K562 (cell line): Measurements from ENCODE around the gene LRRC37A3. TPM values are rescaled to one million over a fixed set of nuclear protein-coding genes. Genes with fewer than 3 reads are reported as not detected.
"Not testable (repeated sequence)": the region's sequence is repeated elsewhere in the genome, so short reads cannot be mapped to it uniquely, and the experiment has no call there.

Experiments
- ATAC-seq: fragments of 200-7000 bp; cut with Tn5 transposase; 3 replicates; pipeline ENCODE4 v1.9.1; 2020; ENCODE audit warnings: moderate library complexity
- BruUV-seq: library from RNA; stranded (reverse); fragments of 400-500 nt; replicated peaks from 2 replicates; lab custom pipeline; 2021; lab: Mats Ljungman, UMichigan
- CTCF ChIA-PET: fragments of 300-600 bp; formaldehyde crosslinking; extraction: SDS; loops from one replicate; lab custom pipeline; 2021; ENCODE audit warnings: low intra/inter-chr PET ratio; lab: Yijun Ruan, JAX
- POLR2A ChIA-PET: fragments of 300-600, 350-650 bp; sonication (Branson Sonifier 250); formaldehyde crosslinking; extraction: SDS; loops from one replicate; lab custom pipeline; 2021; ENCODE audit warnings: antibody characterized with exemption, inconsistent platforms; lab: Yijun Ruan, JAX
- DNase-seq, 4 experiments: peaks; one replicate each; pipeline versions ENCODE4 v3.0.0 to v3.0.0-alpha.2; 2011 to 2018; ENCODE audit warnings: low spot score in 3 of 4, mixed read lengths in 3 of 4; ENCODE audit errors: extremely low read depth in 1 of 4
- FAIRE-seq: peaks from 2 replicates; lab custom pipeline; 2011; peaks lifted over from hg19 to GRCh38; lab: Jason Lieb, UNC
- H2AFZ ChIP-seq: 2 replicates; pipeline ENCODE4 v1.6.0; 2011; ENCODE audit warnings: low read depth, low read length, control low read depth, inconsistent platforms
- H3K27ac ChIP-seq: fragments of 200-600 bp; 3 replicates; pipeline ENCODE4 v1.8.0; 2011; ENCODE audit warnings: low read depth, mild to moderate bottlenecking, control low read depth, inconsistent platforms, low read length, moderate library complexity, mixed read lengths; ENCODE audit errors: extremely low read depth
- H3K27me3 ChIP-seq, 2 experiments: fragments of 300-600 bp in 1 of 2; 2 replicates in 1 of 2; 3 replicates in 1 of 2; pipeline versions ENCODE4 v1.6.0 to v1.8.0; 2011; ENCODE audit warnings: inconsistent platforms in 2 of 2, low read length in 2 of 2, mild to moderate bottlenecking in 1 of 2, mixed read lengths in 1 of 2, moderate library complexity in 1 of 2; ENCODE audit not compliant: control insufficient read depth in 2 of 2, insufficient read depth in 2 of 2
- H3K36me3 ChIP-seq: fragments of 300-600 bp; 3 replicates; pipeline ENCODE4 v1.8.0; 2011; ENCODE audit warnings: mild to moderate bottlenecking, low read length, inconsistent platforms; ENCODE audit not compliant: control insufficient read depth, insufficient read depth
- H3K4me1 ChIP-seq, 2 experiments: fragments of 200-600 bp in 1 of 2; replicated peaks in 1 of 2; 2 replicates in 1 of 2; 3 replicates in 1 of 2; pipeline versions ENCODE4 v1.5.1 to v1.8.0; 2011; ENCODE audit warnings: inconsistent platforms in 2 of 2, low read length in 2 of 2, mild to moderate bottlenecking in 1 of 2, mixed read lengths in 1 of 2, moderate library complexity in 1 of 2; ENCODE audit not compliant: control insufficient read depth in 2 of 2, insufficient read depth in 2 of 2
- H3K4me2 ChIP-seq: 2 replicates; pipeline ENCODE4 v1.6.1; 2011; ENCODE audit warnings: low read length, control low read depth, inconsistent platforms, mixed read lengths; ENCODE audit not compliant: insufficient read depth
- H3K4me3 ChIP-seq: fragments of 200-600 bp; sonication (generic), shearing (Covaris generic); 2 replicates; pipeline ENCODE4 v1.5.1; 2016; ENCODE audit warnings: control low read depth, inconsistent platforms
- H3K79me2 ChIP-seq: fragments of 200-600 bp; 3 replicates; pipeline ENCODE4 v1.8.0; 2011; ENCODE audit warnings: low read length, inconsistent platforms; ENCODE audit not compliant: control insufficient read depth, insufficient read depth
- H3K9ac ChIP-seq, 2 experiments: 2 replicates each; pipeline versions ENCODE4 v1.6.0 to v1.6.1; 2011; ENCODE audit warnings: low read depth in 2 of 2, low read length in 2 of 2, control low read depth in 1 of 2, inconsistent platforms in 1 of 2, mild to moderate bottlenecking in 1 of 2, mixed read lengths in 1 of 2; ENCODE audit not compliant: insufficient read depth in 1 of 2
- H3K9me1 ChIP-seq: one replicate; pipeline ENCODE4 v1.6.0; 2011; ENCODE audit warnings: inconsistent platforms, mild to moderate bottlenecking, low read length, moderate library complexity; ENCODE audit not compliant: control insufficient read depth, insufficient read depth
- H3K9me3 ChIP-seq: replicated peaks from 2 replicates; pipeline ENCODE4 v1.5.1; 2011; ENCODE audit warnings: low read depth, low read length, inconsistent platforms; ENCODE audit not compliant: control insufficient read depth, insufficient read depth
- H4K20me1 ChIP-seq: replicated peaks from 2 replicates; pipeline ENCODE4 v1.6.1; 2011; ENCODE audit warnings: low read length, inconsistent platforms, mixed read lengths; ENCODE audit not compliant: control insufficient read depth, insufficient read depth
- FOSL1 ChIP-seq: fragments of 200-800 bp; sonication (Bioruptor generic); conservative IDR thresholded peaks from 2 replicates; pipeline ENCODE4 v1.6.1; 2016; ENCODE audit warnings: missing genetic modification characterization, missing compliant biosample characterization
- FOXA3 ChIP-seq, 2 experiments: fragments of 450-650 bp in 1 of 2; sonication (generic) in 1 of 2; formaldehyde crosslinking; IDR thresholded peaks in 1 of 2; conservative IDR thresholded peaks in 1 of 2; 2 replicates each; pipeline versions ENCODE4 v1.4.0 to v1.8.0; 2020 to 2022; ENCODE audit warnings: mild to moderate bottlenecking in 2 of 2, missing genetic modification reagents in 1 of 2
- FOXK2 ChIP-seq, 2 experiments: fragments of 450-650 bp; IDR thresholded peaks in 1 of 2; conservative IDR thresholded peaks in 1 of 2; 2 replicates each; pipeline ENCODE4 v1.6.1; 2016; ENCODE audit warnings: low read depth in 2 of 2, mild to moderate bottlenecking in 1 of 2
- WGBS: fragments of 100-300 bp; shearing (Covaris generic); methylation state at CpG from one replicate; pipeline ENCODE4 v1.1.6; 2016; ENCODE audit warnings: low coverage, mixed read lengths; ENCODE audit not compliant: insufficient coverage; ENCODE audit errors: missing lambda C conversion rate; 5-methylcytosine and 5-hydroxymethylcytosine counted together
- in situ Hi-C: fragments of 300-500 bp; cut with MboI; formaldehyde crosslinking; loops from 4 replicates; pipeline ENCODE4 v1.15.0; 2018; ENCODE audit warnings: inconsistent platforms, mixed read lengths
- intact Hi-C: fragments of 100-400 bp; cut with micrococcal nuclease; formaldehyde crosslinking; loops from 2 replicates; pipeline ENCODE4 v1.14.2; 2022
- polyA plus RNA-seq, 8 experiments: library from polyadenylated mRNA; depleted of rRNA in 4 of 8; stranded (reverse) in 5 of 8; unstranded in 3 of 8; fragments of >200 nt; fragmentation: Nextera tagmentation in 2 of 8; fragmentation: Illumina TruSeq in 1 of 8; extraction: Ambion mirVana in 2 of 8; extraction: Trizol in 1 of 8; gene quantifications; 2 replicates each; pipeline versions ENCODE4 v1.2.1 to v1.2.3, GENCODE V29; 2011 to 2014; ENCODE audit warnings: inconsistent platforms in 1 of 8, missing spikeins in 1 of 8
- small RNA-seq: library from RNA; depleted of rRNA; stranded (forward); fragments of <200 nt; gene quantifications from one replicate; pipeline ENCODE3, GENCODE V24; 2014
- total RNA-seq, 7 experiments: library from RNA; depleted of rRNA in 6 of 7; stranded (reverse); fragments of >200 nt in 6 of 7; fragmentation: Illumina TruSeq in 2 of 7; extraction: Trizol in 2 of 7; gene quantifications; 2 replicates each; pipeline versions ENCODE4 v1.2.1 to v1.2.3, GENCODE V29; 2011 to 2021; ENCODE audit warnings: low replicate concordance in 1 of 7
- TF ChIP-seq, protein P1 (sequence below), 2 experiments: fragments of 450-650 bp in 1 of 2; sonication (generic) in 1 of 2; formaldehyde crosslinking in 1 of 2; IDR thresholded peaks in 1 of 2; conservative IDR thresholded peaks in 1 of 2; 2 replicates each; pipeline versions ENCODE4 v1.6.1 to v1.8.1; 2016 to 2023; ENCODE audit warnings: mild to moderate bottlenecking in 2 of 2, moderate library complexity in 2 of 2, inconsistent platforms in 1 of 2, missing genetic modification reagents in 1 of 2

The LRRC37A3 gene
- total and polyA plus RNA-seq, 9 of the 15 experiments (the other 6 are each of a cell fraction or from before 2014, with no cell fraction given): 0.14 to 5.9 (median 2.2) TPM

DNA sequence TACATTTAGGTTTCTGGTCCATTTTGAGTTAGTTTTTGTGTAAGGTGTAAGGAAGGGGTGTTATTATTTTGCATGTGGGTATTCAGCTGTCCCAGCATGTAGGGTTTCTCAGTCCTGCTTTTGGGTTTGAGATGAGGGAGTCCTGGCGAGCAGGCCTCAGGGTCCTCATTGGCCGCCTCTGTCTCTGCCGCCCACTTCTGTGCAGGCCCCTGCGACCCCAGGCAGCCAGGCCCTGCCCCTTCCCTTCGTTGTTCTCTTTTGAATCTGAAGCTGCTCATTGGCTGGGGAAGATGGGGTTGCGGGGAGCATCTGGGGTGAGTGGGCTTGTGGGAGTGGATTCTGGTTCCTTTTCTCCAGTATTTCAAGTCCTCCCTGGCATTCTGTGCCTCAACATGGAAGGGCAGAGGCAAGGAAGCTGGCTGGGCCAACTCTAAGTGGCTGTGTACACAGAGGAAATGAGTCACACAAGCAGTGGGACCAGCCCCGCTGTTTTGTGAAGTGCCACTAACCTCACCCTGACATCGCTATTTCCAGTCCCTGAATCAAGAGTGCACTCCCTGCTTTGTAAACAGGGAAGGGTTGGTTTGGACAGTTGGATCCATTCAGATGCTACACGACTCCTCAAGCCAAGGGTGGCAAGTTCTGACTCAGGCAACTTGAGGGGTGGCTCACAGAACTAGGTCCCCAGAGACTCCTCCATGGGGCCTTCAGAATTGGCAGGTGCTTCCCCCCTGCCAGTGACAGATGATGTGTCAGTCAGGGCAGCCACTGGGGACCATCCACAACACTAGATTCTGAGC is 110.9 kb downstream of the LRRC37A3 start:
- H3K4me2 ChIP-seq, H3K4me3 ChIP-seq, H2AFZ ChIP-seq: not testable (repeated sequence)

More for the DNA sequence above, 110.9 kb downstream of the LRRC37A3 start:
- in situ Hi-C loops, H3K79me2 ChIP-seq, H3K9ac ChIP-seq, BruUV-seq, intact Hi-C loops, CTCF ChIA-PET, H4K20me1 ChIP-seq, H3K27ac ChIP-seq, H3K9me3 ChIP-seq, H3K4me1 ChIP-seq, H3K9me1 ChIP-seq, H3K27me3 ChIP-seq, FAIRE-seq, H3K36me3 ChIP-seq, POLR2A ChIA-PET: not testable (repeated sequence)
- DNase-seq (peak in 2 of 4 experiments; percentile 7 to 20), ATAC-seq (peak; percentile 61; the same call in 2 of the 3 replicates)
- 54% methylated on average over 7 of the region's 9 CpGs for WGBS
- TF ChIP-seq, protein P1, sequence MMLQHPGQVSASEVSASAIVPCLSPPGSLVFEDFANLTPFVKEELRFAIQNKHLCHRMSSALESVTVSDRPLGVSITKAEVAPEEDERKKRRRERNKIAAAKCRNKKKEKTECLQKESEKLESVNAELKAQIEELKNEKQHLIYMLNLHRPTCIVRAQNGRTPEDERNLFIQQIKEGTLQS (IDR thresholded peaks at IDR 0.05): peak; percentile 41; the same call in 1 of the 2 replicates
- TF ChIP-seq, protein P1 (CRISPR knock-in tag; conservative IDR thresholded peaks at IDR 0.05): not testable (repeated sequence)
- 0 out of 4 replicates have a peak, but pooled peaks of 1 of the 2 experiments have one; percentile 39 for TF ChIP-seq FOXK2 (conservative IDR thresholded peaks at IDR 0.05 in 1 of 2, IDR thresholded peaks at IDR 0.05 in 1 of 2; ENCODE audit: low read depth in 2 of 2)
- TF ChIP-seq FOXA3 (CRISPR knock-in tag; conservative IDR thresholded peaks at IDR 0.05 in 1 of 2, IDR thresholded peaks at IDR 0.05 in 1 of 2): peak; percentile 67 to 84
- peak; percentile 64 for TF ChIP-seq FOSL1 (tag)

Small RNA genes lying within 50 kb of the gene (small RNA-seq; reads per million reads assigned to genes)
- gene AC037487.3: not detected
- not detected for gene AC103810.6
- gene AC103810.7: not detected
- not detected for gene RDM1P4
- gene RN7SL404P: not detected
- not detected for gene RNU7-115P

Other genes with a start within 250 kb of the LRRC37A3 start
- 20.5 and 22.2 TPM in 2 replicates for gene GNA13, start 137.3 kb upstream of the LRRC37A3 start, total RNA-seq (2014; rRNA removed)
- 38.7 and 44.2 TPM in 2 replicates for gene GNA13, start 137.3 kb upstream of the LRRC37A3 start, total RNA-seq (2014; rRNA removed; fragmentation: Illumina TruSeq; extraction: Trizol)
- 35.6 and 38.0 TPM in 2 replicates for gene GNA13, start 137.3 kb upstream of the LRRC37A3 start, total RNA-seq (2015; rRNA removed; fragmentation: Illumina TruSeq; extraction: Trizol)
- 29.4 and 30.8 TPM in 2 replicates for gene GNA13, start 137.3 kb upstream of the LRRC37A3 start, total RNA-seq (2021)
- gene GNA13, start 137.3 kb upstream of the LRRC37A3 start, polyA plus RNA-seq (2011; rRNA removed): 29.3 and 40.5 TPM in 2 replicates
- gene GNA13, start 137.3 kb upstream of the LRRC37A3 start, polyA plus RNA-seq (2014; fragmentation: Illumina TruSeq; extraction: Trizol): 27.6 and 31.3 TPM in 2 replicates
- 10 to 100 TPM in 1 of 2 experiments, 1 to 10 TPM in 1; 9.3 to 11.9 TPM for gene GNA13, start 137.3 kb upstream of the LRRC37A3 start, polyA plus RNA-seq (2014; fragmentation: Nextera tagmentation; extraction: Ambion mirVana)
- gene GNA13, start 137.3 kb upstream of the LRRC37A3 start, polyA plus RNA-seq (2014; rRNA removed): 15.5 and 19.2 TPM in 2 replicates
- gene RGS9, start 217.9 kb upstream of the LRRC37A3 start, total RNA-seq (2014; rRNA removed): 0.18 and 0.69 TPM in 2 replicates
- 0.54 and 0.55 TPM in 2 replicates for gene RGS9, start 217.9 kb upstream of the LRRC37A3 start, total RNA-seq (2014; rRNA removed; fragmentation: Illumina TruSeq; extraction: Trizol)
- 0.38 and 0.65 TPM in 2 replicates for gene RGS9, start 217.9 kb upstream of the LRRC37A3 start, total RNA-seq (2015; rRNA removed; fragmentation: Illumina TruSeq; extraction: Trizol)
- gene RGS9, start 217.9 kb upstream of the LRRC37A3 start, total RNA-seq (2021): 0.60 and 0.73 TPM in 2 replicates
- gene RGS9, start 217.9 kb upstream of the LRRC37A3 start, polyA plus RNA-seq (2011; rRNA removed): 0.55 and 1.4 TPM in 2 replicates
- 0.55 and 0.74 TPM in 2 replicates for gene RGS9, start 217.9 kb upstream of the LRRC37A3 start, polyA plus RNA-seq (2014; fragmentation: Illumina TruSeq; extraction: Trizol)
- under 1 TPM; 0.38 to 0.55 TPM for gene RGS9, start 217.9 kb upstream of the LRRC37A3 start, polyA plus RNA-seq (2014; fragmentation: Nextera tagmentation; extraction: Ambion mirVana)
- gene RGS9, start 217.9 kb upstream of the LRRC37A3 start, polyA plus RNA-seq (2014; rRNA removed): 0.49 TPM in 2 replicates